CD4-positive, alpha-beta T cell treated with Interleukin-21 for 1 hour (primary cell): ENCODE measurements around the gene S100A2.
"Not testable (repeated sequence)": the region's sequence is repeated elsewhere in the genome, so short reads cannot be mapped to it uniquely, and the experiment has no call there.

Experiments
- DNase-seq: peaks from one replicate; pipeline ENCODE4 v3.0.0-alpha.2; 2020

S100A2 gene

GRCh38 chr1:153527023-153527682 is 38.5 kb downstream of the S100A2 start:
- DNase-seq, result no peak

DNA sequence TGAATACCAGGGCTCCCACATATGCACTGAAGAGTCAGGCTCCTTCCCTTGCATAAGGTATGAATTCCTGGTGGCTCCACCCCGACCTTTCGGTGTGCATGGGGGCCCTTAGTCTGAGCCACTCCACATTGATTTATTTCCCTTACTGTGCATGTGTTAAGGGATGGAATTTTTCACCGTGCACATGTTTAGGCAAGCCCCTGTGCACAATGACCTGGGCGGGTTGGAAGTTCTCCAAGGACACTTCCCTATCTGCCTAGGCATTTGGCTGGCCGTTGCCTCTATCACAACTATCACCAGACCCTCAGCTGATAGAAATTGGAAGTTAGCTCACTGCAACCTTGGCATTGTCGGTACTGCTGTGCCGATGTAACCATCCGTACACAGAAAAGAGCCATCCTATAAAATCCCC is 39.5 kb downstream of the S100A2 start:
- DNase-seq, result no peak

- DNase-seq, result no peak
Observed at GRCh38 chr1:153525088-153525728, 40.4 kb downstream of the S100A2 start.

DNA sequence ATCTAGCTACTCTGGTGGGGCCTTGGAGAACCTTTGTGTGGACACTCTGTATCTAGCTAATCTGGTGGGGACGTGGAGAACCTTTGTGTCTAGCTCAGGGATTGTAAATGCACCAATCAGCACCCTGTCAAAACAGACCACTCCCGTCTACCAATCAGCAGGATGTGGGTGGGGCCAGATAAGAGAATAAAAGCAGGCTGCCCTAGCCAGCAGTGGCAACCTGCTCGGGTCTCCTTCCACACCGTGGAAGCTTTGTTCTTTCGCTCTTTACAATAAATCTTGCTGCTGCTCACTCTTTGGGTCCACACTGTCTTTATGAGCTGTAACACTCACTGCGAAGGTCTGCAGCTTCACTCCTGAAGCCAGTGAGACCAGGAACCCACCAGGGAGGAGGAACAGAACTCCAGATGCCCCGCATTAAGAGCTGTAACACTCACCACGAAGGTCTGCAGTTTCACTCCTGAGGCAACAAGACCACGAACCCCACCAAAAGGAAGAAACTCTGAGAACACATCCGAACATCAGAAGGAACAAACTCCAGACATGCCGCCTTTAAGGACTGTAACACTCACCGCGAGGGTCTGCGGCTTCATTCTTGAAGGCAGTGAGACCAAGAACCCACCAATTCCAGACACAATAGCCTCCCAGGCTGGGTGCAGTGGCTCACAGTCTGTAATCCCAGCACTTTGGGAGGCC is 43.1 kb downstream of the S100A2 start:
- not testable (repeated sequence) for DNase-seq

DNA sequence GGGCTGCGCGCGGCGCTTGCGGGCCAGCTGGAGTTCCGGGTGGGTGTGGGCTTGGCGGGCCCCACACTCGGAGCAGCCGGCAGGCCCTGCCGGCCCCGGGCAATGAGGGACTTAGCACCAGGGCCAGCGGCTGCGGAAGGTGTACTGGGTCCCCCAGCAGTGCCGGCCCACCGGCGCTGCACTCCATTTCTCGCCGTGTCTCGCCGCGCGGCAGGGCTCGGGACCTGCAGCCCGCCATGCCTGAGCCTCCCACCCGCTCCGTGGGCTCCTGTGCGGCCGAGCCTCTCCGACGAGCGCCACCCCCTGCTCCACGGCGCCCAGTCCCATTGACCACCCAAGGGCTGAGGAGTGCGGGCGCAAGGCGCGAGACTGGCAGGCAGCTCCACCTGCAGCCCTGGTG is 43.8 kb downstream of the S100A2 start:
- not testable (repeated sequence) for DNase-seq

GRCh38 chr1:153520818-153521476 is 44.7 kb downstream of the S100A2 start:
- DNase-seq, result no peak

DNA sequence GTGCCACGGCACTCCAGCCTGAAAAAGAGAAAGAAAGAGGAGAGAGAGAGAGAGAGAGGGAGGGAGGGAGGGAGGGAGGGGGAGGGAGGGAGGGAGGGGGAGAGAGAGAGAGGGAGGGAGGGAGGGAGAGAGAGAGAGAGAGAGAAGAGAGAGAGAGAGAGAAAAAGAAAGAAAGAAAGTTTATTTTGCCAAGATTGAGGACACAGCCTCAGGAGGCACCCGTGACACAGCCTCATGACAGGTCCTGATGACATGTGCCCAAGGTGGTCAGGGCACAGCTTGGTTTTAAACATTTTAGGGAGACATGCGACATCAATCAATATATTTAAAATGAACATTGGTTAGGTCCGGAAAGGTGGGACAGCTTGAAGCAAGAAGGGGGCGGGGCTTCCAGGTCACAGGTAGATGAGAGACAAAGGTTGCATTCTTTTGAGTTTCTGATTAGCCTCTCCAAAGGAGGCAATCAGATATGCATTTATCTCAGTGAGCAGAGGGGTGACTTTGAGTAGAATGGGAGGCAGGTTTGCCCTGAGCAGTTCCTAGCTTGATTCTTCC is 45.4 kb downstream of the S100A2 start:
- not testable (repeated sequence) for DNase-seq

GRCh38 chr1:153519242-153519641 is 46.4 kb downstream of the S100A2 start:
- no peak for DNase-seq

- no peak for DNase-seq
Observed at GRCh38 chr1:153515504-153516394, 49.9 kb downstream of the S100A2 start.

GRCh38 chr1:153513666-153514065 is 52.0 kb downstream of the S100A2 start:
- DNase-seq, result no peak

DNA sequence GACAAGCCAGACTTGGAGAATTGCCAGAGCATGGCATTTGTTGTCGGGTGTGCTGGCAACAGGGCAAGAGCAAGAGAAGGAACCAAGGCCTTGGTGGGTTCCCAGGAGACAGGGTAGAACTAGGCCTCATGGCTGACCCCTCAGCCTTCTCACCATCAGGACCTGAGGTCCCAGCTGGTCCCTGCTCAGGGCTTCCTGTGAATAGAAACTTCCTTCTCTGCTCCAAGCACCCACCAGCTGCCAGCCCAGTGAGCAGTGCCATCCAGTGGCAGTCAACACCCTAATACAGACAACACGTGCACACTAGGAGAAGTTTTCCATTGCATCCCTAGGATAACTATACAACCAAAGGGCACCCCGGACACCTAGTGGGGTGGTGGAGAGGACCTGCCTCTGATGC is 52.6 kb downstream of the S100A2 start:
- DNase-seq, result no peak
